GM21515 (cell line): ENCODE data around the gene NKD2.
"Not testable (repeated sequence)": the region's sequence is repeated elsewhere in the genome, so short reads cannot be mapped to it uniquely, and the experiment has no call there.

Experiments used
- ATAC-seq: cut with Tn5 transposase; IDR thresholded peaks from one replicate; pipeline ENCODE4 v1.9.1; 2021; ENCODE audit not compliant: unreplicated experiment

The NKD2 gene

DNA sequence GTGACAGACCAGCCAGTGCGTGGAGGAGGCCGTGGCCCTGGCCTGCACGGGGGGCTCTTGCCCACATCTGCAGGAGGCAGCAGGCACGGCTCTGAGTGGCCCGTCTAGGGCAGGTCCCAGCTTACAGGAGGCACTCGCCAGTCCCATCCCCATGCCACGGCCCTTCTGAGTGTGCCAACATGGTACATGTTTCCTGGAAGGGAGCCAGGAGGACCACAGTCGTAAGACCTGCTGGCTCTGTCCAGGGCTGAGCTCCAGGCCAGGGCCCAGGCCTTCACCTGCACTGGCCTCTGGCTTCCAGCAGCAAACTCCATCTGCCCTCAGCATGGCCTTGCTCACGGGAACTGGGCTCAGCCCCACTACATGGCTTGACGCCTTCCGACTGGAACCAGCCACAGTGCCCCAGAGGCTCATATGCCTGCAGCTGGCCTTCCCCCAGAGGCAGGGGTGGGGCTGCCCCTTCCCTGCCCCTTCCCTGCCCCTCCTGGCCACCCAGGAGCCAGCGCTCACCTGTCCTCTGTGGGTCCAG, 3.8 kb downstream of the NKD2 start:
- no peak for ATAC-seq

DNA sequence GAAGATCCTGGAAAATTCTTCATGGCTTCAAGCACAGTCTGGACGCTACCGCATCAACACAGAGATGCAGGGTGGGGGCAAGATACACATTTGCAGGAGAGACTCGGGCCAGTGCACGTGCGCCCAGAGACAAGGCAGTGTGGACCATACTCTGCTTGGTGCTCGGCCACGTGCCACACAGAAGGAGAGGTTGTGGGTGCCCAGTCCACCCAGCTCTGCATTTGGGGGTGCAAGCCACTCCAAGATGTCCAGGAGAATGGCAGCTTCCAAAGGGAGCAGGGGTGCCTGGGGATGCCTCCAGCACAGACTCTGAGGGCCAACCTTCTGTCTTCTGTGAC, 4.3 kb downstream of the NKD2 start:
- no peak for ATAC-seq

DNA sequence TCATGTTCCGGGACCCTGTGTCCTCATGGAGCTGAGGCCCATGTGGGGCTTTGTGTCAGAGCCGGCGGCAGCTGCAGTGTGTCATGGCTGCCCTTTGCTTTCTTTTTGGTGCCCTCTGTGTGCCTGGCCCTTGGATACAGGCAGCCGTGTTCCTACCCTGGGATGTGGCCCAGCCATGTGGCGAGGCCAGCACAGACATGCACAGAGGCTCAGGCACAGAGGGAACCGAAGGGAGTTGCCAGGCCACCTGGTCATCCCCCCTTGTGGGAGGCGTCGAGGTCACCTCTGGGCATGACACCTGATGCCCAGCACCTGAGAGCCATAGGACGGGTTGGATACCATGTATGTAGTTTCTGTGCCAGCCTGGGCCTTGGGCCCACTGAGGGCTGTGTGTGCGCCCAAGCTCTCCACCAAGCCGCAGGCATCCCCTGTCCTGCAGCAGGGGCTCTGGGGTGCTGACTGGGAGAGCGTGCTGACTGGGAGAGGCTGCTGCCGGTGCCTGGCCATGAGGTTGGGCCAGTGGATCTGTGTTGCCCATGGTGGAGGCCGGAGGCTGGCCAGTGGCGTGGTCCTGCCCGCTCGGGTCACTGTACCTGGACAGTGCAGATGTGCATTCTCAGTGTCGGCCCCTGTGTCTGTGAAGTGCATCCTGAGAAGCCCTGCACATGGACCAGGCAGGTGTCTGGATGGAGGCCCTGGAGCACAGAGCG, 4.8 kb downstream of the NKD2 start:
- no peak for ATAC-seq

DNA sequence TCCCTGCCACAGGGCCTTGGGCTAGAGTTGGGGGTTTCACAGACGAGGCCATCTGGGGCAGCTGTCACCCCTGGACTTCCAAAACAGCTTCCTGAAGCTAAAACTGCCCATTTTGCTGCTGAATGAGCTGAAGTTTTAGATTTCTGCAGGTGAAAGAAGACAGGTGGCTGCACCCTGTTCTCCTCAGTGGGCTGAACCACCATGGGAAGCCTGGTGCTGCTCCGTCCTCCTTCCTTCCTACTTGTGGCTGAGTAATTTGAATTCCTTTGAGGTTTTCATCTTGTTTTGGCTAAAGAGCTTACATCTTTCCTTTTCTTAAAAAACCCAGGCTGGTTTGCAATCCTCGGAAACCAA, 5.3 kb downstream of the NKD2 start:
- ATAC-seq = no peak

DNA sequence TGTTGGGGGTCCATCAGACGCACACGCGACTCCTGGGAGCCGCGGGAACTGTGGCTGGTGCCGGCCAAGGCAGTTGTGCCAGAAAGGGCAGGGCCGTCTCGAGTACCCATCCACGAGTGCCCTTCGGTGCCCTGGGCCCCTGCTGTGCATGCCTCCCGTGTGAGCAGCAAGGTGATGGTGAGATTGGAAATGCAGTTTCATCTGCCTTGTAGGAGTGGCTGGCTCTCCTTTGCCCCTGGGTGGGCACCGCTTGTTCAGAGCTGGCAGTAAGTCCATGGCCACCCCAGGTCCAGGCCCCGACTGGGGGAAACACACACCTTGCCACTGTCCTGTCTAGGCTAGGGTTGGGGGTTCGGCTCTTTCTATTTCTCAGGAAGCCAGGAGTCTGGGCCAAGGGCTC, 5.7 kb downstream of the NKD2 start:
- no peak for ATAC-seq

DNA sequence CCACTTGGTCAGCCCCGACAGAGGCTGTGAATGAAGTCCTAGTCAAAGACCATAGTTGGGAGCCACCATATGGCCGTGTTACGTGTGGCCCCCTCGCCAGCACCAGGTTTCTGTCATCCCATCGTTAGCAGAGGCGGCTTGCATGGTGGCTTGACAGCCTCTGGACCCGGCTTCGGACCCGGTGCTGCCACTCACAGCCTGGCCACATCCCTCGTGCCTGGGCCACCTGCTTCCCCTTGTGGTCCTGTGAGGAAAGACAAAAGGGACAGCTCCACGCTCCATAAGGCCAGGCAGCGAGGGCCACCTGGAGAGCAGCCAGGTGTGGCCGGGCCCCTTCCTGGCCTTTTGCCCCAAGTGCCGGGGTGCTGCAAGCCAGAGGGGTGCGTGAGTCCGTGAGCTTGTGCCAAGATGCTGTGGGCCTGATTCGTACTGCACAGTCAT, 6.2 kb downstream of the NKD2 start:
- no peak for ATAC-seq

DNA sequence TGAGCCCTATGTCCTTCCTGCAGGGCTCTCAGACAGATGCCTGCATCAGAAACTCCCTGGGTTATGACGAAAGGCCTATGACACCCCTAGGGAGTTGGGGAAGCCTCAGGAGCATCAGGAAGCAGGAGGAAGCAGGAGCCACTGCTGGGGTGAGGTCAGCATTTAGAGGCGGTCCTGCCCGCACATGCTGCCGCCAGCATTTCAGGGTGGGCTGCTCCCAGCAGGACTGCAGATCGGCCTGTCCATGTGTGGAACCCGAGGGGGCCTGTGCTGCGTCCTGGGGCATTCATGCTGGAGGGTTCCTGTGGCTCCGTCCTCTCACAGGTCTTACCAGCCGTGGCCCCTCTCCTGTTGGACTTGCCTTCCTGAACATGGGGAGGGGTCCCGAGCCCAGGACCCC, 6.9 kb downstream of the NKD2 start:
- ATAC-seq = no peak

DNA sequence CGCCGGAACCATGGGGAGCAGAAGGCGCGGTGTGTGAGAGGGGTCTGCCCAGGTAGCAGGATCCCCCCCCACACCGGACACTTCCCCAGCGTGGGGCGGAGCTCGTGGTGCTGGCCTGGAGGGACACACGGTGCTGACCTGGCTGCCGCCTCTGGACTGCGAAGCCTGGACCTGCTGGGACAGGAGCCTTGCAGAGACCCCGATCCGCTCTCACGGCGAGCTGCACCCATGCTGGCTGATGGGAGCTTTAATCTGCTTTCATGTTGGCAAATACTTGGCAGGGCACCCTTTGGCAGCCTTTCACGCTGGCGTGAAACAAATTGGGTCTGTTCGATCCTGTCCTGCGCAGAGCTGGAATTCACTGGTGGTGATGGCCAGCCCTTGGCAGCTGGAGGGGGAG, 7.4 kb downstream of the NKD2 start:
- ATAC-seq = no peak

DNA sequence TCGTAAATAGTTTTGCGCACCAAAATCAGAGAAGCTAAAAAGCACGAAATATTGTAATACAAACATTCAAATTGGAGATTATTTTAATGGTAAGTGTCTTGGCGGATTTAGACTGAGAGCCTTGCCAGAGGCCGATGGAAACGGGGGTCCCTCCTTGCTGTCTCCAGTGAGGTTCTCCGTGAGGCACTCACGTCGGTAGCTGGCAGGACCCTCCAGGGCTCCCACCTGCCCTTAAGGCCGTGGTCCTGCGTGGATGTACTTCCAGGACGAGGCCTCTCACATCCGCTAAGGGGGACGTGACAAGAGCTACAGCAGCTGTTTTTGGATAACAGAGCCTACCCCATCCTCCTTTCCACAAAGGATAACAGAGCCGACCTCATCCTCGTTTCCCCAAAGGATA, 7.9 kb downstream of the NKD2 start:
- ATAC-seq = no peak

DNA sequence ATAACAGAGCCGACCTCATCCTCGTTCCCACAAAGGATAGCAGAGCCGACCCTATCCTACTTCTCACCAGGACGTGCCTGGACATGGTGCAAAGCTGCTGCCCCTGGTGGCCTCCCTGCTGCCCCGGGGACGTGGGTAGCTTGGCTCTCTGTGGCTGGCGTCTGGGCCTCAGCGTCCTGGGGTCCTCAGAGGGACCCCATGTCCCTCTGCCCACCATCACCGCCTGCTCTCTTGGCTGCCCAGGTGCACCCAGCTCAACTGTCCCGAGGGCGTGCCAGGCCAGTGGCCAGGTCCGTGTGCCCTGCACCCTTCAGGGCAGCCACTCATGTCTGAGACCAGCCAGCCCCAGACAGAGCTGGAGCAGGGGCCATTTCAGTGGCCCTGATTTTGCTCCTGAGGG, 8.5 kb downstream of the NKD2 start:
- no peak for ATAC-seq

DNA sequence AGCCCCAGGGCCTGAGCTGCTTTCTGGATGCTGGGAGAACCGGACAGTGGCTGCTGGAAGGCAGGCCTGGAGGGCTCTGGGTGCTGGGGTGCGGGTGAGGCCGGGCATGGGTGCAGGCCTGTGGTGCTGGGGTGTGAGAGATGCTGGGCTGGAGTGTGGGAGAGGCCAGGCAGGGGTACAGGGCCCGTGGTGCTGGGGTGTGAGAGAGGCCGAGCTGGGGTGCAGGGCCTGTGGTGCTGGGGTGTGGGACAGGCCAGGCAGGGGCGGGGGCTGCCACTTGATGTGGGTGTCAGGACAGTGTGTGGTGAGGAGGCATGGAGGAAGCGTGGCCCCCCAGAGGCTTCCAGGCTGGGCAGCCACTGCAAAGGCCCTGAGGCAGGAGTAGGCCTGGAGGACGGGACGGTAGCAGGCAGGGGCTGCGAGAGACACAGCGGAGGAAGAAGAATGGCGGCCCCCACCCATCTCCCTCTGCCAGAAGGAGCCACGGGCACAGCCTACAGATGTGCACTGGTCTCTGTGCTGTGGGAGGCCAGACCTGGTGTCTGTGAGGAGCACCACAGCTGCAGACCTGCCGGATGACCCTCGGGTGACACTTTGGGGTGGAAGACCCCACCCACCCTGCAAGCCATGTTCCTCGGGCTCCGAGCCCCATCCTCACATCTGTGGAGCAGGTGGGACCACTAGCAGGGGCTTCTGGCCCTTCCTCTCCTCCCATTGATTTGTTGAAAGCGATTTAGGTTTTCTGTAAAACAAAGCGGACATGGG, 9.3 kb downstream of the NKD2 start:
- no peak for ATAC-seq

DNA sequence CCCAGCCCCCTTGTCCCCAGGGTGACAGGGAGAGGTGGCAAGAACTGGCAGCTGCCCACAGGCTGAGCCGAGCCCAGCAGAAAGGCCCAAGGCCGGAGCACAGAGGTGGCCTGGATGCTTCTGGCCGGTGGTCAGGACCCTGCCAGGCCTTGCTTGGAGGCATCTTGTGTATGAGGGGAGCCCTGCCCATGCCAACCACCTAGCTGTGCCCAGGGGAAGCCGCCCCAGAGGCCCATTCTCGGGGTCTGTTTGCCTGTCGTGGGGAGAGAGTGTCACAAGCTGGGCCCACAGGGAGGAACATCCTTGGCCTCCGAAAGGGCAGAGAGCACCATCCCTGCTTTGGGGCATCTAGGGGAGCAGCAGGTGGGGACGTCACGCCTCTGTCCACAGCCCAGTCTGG, 10.0 kb downstream of the NKD2 start:
- ATAC-seq = no peak

DNA sequence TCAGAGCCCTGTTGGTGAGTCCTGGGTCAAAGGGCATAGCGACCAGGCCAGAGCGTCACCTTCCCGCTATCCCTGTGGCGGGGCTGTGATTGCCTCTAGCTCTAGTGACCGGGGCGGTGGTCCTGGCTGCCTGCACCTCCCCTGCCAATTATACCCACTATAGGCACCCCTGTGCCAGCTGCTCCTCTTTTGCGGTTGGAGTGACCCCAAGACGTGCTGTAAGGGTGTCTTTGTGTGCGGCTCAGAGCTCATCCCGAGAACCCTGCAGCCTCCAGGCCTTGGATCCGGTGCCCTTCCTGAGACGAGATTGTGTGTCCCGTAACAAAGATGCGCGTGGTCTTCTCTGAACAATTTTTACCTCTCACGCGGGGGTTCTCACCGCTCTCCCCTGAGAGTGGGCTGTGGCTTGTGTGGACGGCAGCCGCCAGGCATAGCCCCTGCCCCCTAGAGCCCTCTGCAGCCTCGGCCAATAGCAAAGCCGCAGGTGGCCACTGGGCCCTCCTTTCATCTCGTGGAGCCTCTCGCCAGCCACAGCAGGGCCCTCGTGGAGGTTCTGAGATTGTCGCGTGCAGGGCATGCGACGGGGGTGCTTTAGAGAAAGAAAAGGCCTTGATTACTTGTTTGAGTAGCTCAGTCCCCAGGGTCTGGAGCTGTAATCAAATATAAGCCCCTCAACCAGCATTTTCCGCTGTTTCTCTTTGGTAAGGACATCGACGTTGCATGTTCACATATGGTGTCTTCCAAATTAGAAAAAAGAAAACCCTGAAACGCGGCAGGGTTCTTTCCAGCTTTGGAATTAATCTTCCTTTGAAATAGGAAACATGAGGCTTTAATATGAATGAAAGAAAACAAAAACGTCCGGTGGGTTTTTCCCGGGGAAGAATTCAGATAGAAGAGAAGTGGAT, 10.7 kb downstream of the NKD2 start:
- ATAC-seq = no peak

DNA sequence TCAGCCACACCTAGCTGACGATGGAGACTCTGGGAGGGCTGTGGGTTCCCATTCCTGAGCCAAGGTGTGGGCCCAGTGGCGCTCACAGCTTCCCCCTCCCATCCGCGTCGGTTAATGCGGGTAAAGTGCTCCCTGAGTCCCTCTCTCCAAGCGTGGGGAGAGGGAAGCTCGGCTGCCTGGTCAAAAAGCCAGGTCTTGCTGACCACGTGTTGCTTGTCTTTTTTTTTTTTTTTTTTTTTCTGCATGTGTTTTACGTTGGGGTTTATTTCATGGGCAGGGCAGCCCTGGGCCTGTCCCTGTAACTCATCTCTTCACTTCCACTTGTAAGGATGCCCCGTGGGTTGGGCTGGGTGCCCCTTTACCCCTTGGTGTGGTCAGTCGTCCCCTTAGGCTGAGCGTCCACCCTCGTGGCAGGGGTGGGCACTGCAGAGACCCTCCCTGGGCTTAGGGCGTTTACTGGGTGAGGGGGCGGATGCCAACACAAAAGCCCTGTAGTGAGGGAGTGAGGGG, 11.9 kb downstream of the NKD2 start:
- ATAC-seq = no peak

DNA sequence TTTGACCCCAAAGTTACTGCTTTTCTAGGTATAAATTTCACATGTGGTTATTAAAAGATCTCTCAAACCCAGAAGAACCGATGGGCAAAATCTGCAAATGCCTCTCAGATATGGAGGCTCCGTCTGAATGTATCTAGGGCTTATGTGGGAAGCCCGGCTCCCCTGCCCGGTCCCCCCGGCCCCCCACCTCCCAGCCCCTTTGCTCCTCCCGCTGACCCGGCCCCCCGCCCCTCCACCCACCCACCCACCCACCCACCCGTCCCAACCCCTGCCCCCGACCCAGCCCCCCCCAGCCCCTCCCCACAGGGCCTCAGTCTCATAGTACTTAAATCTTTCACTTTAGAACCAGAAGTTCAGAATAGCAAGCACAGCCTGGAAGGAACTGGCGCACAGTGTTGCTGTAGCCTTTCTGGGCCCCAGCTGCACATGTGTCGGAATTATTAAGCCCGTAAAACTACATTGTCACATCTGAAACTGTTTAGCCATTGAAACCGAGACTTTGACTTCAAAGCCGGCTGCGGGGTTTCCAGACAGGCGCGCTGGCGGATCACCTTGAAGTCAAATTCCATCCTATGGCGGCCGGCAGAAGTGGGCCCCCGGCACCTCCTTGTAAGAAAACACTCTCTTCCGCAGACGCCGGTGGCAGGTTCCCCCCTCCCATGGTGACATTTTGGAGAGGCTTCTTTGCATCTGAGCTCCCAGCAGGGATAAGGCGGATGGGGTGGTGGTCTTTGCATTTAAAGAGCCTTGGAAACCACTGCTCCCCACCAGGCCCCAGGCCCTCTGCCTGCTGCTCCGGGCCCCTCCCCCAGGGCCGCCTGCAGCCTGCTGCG, 12.8 kb downstream of the NKD2 start:
- ATAC-seq = no peak

DNA sequence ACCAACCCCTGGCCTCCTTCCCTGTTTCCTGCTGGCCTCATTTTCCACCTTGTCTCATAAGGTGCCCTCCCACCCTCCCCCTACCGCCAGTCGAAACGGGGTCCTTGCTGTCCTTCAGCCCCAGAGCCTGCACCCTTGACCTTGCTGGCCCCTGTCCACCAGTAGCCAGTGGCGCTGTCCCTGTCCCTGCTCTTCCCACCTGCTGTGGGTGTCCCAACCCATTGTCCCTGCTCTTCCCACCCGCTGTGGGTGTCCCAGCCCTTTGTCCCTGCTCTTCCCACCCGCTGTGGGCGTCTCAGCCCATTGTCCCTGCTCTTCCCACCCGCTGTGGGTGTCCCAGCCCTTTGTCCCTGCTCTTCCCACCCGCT, 13.4 kb downstream of the NKD2 start:
- not testable (repeated sequence) for ATAC-seq

DNA sequence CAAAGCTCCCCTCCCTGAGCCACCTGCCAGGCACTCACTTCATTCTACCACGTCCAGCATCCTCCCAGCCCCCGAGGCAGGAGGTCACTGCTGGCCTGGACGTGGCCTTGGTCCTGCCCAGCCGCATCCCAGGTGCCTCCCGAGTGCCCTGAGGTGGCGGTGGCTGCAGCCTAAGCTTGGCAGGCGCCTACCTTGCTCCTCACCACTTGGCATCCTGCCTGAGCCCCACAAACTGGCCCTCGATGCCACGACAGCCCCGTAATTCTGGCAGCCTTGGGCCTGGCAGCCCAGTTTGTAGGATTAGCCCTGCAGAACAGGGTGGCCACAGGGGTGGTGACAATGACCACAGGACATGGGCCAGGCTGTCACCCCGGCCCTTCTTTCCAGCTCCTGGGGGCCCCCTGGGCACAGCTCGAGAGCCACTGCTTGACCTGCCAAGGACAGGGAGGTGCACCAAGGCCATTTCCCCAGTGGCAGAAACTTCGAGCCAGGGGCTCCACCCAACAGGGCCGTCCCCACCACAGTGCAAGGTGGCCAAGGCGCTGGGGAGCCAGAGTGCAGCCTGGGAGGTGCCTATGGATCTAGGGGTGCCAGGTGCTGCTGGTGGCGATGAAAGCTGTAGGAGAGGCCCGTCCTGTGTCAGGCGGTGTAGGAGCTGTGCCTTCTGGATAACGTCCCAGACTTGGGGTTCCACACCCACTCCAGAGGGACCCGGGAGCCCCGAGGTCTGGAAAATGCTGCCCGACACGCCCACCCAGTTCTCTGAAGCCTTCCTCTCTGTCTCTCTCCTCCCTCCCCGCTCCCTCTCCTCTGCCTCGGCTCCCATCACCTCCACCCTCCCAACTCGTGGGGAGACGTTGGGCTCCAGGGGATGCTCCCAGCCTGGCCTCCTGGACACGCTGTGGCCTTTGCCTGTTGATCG, 18.4 kb downstream of the NKD2 start:
- ATAC-seq = no peak

DNA sequence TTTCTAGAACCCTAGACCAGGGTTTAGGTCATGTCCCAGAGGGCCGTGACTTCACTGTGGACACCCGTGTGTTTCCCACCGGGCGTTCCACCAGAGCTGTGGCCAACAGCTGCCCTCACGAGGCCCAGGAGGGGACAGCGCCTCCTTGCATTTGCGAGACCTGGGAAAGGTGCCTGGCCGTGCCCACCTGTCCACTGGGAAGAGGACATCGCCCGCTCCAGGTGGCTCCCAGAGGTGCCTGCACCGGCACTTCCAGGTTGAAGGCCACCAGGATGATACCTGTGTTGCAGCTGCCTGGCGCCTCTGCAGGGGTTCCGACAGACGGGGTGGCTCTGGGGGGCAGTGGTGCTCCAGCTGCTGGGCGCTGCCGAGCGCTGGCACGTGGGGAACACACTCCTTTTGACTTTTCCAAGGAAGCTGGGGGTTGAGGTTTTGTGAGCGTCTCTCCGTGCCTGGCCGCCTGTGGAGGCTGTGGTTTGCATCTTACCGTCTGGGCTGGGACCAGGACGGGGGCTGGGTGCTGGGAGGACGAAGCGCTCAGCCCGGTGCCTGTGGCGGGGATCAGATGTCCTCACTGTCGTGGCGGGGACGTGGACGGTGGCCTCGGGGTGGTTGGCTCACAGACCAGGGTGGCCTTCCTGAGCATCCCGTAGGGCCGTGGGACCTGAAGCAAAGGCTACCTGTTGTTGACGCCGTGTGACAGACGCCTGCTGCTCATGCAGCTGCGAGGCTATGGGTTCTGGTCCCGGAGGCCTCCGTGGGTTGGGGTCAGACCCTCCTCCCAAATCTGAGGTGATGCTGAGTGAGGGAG, 19.2 kb downstream of the NKD2 start:
- ATAC-seq = no peak
